ENCODE measurements around the gene CXCL13. TPM values are rescaled to one million over a fixed set of nuclear protein-coding genes. Genes with fewer than 3 reads are reported as not detected.

The CXCL13 gene
- total and polyA plus RNA-seq, 2 of the 8 experiments (the other 6 are each of a cell fraction or from before 2014, with no cell fraction given): not detected

DNA sequence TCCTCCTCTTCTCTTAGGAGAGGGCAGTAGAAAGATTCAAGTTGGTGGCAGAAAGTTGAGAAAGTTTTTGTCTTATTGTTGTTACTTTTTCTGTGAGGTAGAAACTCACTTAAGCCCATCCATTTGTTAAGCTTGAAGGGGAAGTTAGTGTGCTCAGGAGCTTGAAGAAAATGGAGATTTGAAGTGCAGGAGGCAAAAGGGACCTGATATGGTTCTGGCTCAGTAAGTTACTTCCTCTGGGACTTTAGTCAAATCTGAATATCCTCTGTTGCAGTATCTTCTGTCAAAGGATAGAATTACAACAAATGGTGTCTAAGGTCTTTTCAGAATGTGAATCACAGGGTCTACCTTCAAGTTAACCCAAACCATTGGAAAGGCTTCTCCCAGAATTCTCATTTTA lies 46.2 kb downstream of the CXCL13 start:
- no peaks in the 10 kb centered on the region for H3K9me3 ChIP-seq (ENCODE audit: insufficient read depth in 2 of 2, low read depth in 1 of 2, low read length in 1 of 2)
- H3K79me1 ChIP-seq (ENCODE audit: low read depth, low read length): no peaks in the 10 kb centered on the region
- CTCF ChIA-PET (ENCODE audit: partially characterized antibody): interaction anchor here (1.7 kb wide), 1 partner anchor 51 kb away, joined by 3 read pairs; no protein-coding TSS in a partner anchor
- H3K23me2 ChIP-seq (ENCODE audit: low read depth, low read length): peaks cover 1% of the 10 kb centered on the region; the same call in 1 of the 2 replicates
- no peaks in the 10 kb centered on the region for H3K79me2 ChIP-seq (ENCODE audit: control insufficient read depth in 1 of 2, insufficient read depth in 2 of 2, low read length in 2 of 2)
- H2BK120ac ChIP-seq (replicated peaks; ENCODE audit: low read depth, low read length): no peak overlapping the region
- no peak overlapping the region for H2BK12ac ChIP-seq (ENCODE audit: low read depth, low read length)
- H3K9ac ChIP-seq (replicated peaks in 1 of 4; ENCODE audit: extremely low read depth in 1 of 4, low read depth in 3 of 4, low read length in 3 of 4): no peak overlapping the region
- H3K56ac ChIP-seq (replicated peaks; ENCODE audit: insufficient read length, low read depth, low read length): no peak overlapping the region
- H3K18ac ChIP-seq (ENCODE audit: extremely low read depth, low read length): no peak overlapping the region
- no peaks in the 10 kb centered on the region for H4K20me1 ChIP-seq (replicated peaks in 1 of 2; ENCODE audit: control insufficient read depth in 1 of 2, insufficient read depth in 2 of 2, low read length in 2 of 2)
- H3K36me3 ChIP-seq (ENCODE audit: control insufficient read depth in 2 of 4, insufficient read depth in 4 of 4, low read length in 3 of 4): no peaks in the 10 kb centered on the region
- no peak overlapping the region for H2AFZ ChIP-seq (ENCODE audit: low read length)
- DNase-seq (ENCODE audit: low read depth in 1 of 2, low spot score in 2 of 2) (no peak), FAIRE-seq (no peak)
- no peak overlapping the region for H3K4ac ChIP-seq (replicated peaks; ENCODE audit: insufficient read length, low read depth, low read length)
- no peak overlapping the region for H2AK5ac ChIP-seq (ENCODE audit: low read depth, low read length)
- no peak overlapping the region for H3K4me2 ChIP-seq (ENCODE audit: insufficient read depth in 1 of 2, low read depth in 2 of 2, low read length in 2 of 2)
- no peak overlapping the region for H4K91ac ChIP-seq (replicated peaks; ENCODE audit: insufficient read length, low read length)
- H2BK5ac ChIP-seq (ENCODE audit: low read depth, low read length): no peak overlapping the region
- no peaks in the 10 kb centered on the region for H3K27me3 ChIP-seq (replicated peaks in 1 of 4; ENCODE audit: control insufficient read depth in 3 of 4, extremely low read depth in 1 of 4, insufficient read depth in 3 of 4, low read length in 3 of 4)
- H3K27ac ChIP-seq (ENCODE audit: low read depth, low read length): no peak overlapping the region
- POLR2A ChIA-PET (ENCODE audit: partially characterized antibody): no interaction called here
- no peak overlapping the region for H3K4me3 ChIP-seq (ENCODE audit: extremely low read depth in 1 of 4, insufficient read depth in 2 of 4, low read depth in 3 of 4, low read length in 4 of 4)
- no peak overlapping the region for H3K23ac ChIP-seq (ENCODE audit: insufficient read length)
- H3K4me1 ChIP-seq (replicated peaks in 1 of 4; ENCODE audit: control insufficient read depth in 3 of 4, insufficient read depth in 4 of 4, low read length in 3 of 4): 0 out of 7 replicates have a peak, but pooled peaks cover 0 to 3% (median 0%) of the 10 kb centered on the region in 4 experiments
- H3K14ac ChIP-seq (ENCODE audit: insufficient read length): no peak overlapping the region
- H4K8ac ChIP-seq (ENCODE audit: extremely low read depth, insufficient read depth, low read length): no peak overlapping the region
- H2BK15ac ChIP-seq (ENCODE audit: low read length): no peak overlapping the region
- H2BK20ac ChIP-seq (ENCODE audit: low read length): no peak overlapping the region
- H4K5ac ChIP-seq (ENCODE audit: insufficient read length, low read depth, low read length): no peak overlapping the region
- TF ChIP-seq, protein P1, sequence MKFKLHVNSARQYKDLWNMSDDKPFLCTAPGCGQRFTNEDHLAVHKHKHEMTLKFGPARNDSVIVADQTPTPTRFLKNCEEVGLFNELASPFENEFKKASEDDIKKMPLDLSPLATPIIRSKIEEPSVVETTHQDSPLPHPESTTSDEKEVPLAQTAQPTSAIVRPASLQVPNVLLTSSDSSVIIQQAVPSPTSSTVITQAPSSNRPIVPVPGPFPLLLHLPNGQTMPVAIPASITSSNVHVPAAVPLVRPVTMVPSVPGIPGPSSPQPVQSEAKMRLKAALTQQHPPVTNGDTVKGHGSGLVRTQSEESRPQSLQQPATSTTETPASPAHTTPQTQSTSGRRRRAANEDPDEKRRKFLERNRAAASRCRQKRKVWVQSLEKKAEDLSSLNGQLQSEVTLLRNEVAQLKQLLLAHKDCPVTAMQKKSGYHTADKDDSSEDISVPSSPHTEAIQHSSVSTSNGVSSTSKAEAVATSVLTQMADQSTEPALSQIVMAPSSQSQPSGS (IDR thresholded peaks at IDR 0.05; ENCODE audit: low read length): no peak
- TF ChIP-seq CBX8 (IDR thresholded peaks at IDR 0.05; ENCODE audit: borderline replicate concordance, low read depth, low read length): no peak
- no peak for TF ChIP-seq JUND (IDR thresholded peaks at IDR 0.05; ENCODE audit: low read length)
- no peak for TF ChIP-seq EGR1 (IDR thresholded peaks at IDR 0.05; ENCODE audit: borderline replicate concordance, low read depth, low read length)
- TF ChIP-seq SP1 (IDR thresholded peaks at IDR 0.05; ENCODE audit: low read depth, low read length): no peak
- TF ChIP-seq TBP (IDR thresholded peaks at IDR 0.05; ENCODE audit: low read depth, low read length): no peak
- no peak for TF ChIP-seq NANOG (IDR thresholded peaks at IDR 0.05; ENCODE audit: insufficient read depth, low read depth, low read length, poor library complexity, severe bottlenecking)
- TF ChIP-seq BCL11A (IDR thresholded peaks at IDR 0.05; ENCODE audit: low read depth in 2 of 2, low read length in 2 of 2): no peak
- TF ChIP-seq FOSL1 (IDR thresholded peaks at IDR 0.05; ENCODE audit: insufficient read depth, low read depth, low read length): no peak
- TF ChIP-seq SIX5 (IDR thresholded peaks at IDR 0.05; ENCODE audit: low read depth, low read length): no peak
- no peak for TF ChIP-seq TAF1 (IDR thresholded peaks at IDR 0.05; ENCODE audit: low read depth, low read length)
- TF ChIP-seq BRCA1 (IDR thresholded peaks at IDR 0.05; ENCODE audit: low read depth, low read length): no peak
- no peak for TF ChIP-seq TCF12 (IDR thresholded peaks at IDR 0.05; ENCODE audit: low read depth, low read length)
- TF ChIP-seq EZH2 (IDR thresholded peaks at IDR 0.05; ENCODE audit: low read depth, low read length, severe bottlenecking): no peak
- no peak for TF ChIP-seq RBBP5 (IDR thresholded peaks at IDR 0.05; ENCODE audit: borderline replicate concordance, low read depth, low read length)

Data from H1 (cell line).